ENCODE measurements around the gene CXorf65.
A peak's percentile ranks its signal among the peaks of the same experiment; 100 is the strongest.

The CXorf65 gene

GRCh38 chrX:71098951-71099506 lies 7.5 kb downstream of the CXorf65 start:
- Histone ChIP-seq H3K36me3 (ENCODE audit: insufficient read depth, low read length) (no peaks in the 10 kb centered on the region), H3K27me3 (ENCODE audit: insufficient read depth, low read length, poor library complexity) (no peaks in the 10 kb centered on the region), H3K4me2 (ENCODE audit: insufficient read depth, low read length) (peak overlapping the region; percentile 38; the same call in 1 of the 2 replicates), H3K4me1 (ENCODE audit: insufficient read depth, low read length) (peaks cover 56% of the 10 kb centered on the region), H3K4me3 (ENCODE audit: low read depth in 1 of 2, low read length in 2 of 2) (no peak overlapping the region), H3K9ac (ENCODE audit: low read depth, low read length) (peak overlapping the region; percentile 28; the same call in 1 of the 2 replicates), H4K20me1 (ENCODE audit: insufficient read depth, low read length) (no peaks in the 10 kb centered on the region), H3K79me2 (ENCODE audit: insufficient read depth, low read length) (peaks cover 9% of the 10 kb centered on the region), H3K9me3 (ENCODE audit: insufficient read depth, low read length, severe bottlenecking) (no peaks in the 10 kb centered on the region), H2AFZ (ENCODE audit: low read depth, low read length) (no peak overlapping the region), H3K27ac (ENCODE audit: low read length) (peak overlapping the region; percentile 74)
- TF ChIP-seq EZH2 (IDR thresholded peaks at IDR 0.05; ENCODE audit: borderline replicate concordance, low read depth, low read length, severe bottlenecking), result no peak
- TF ChIP-seq CTCF (IDR thresholded peaks at IDR 0.05; ENCODE audit: borderline replicate concordance, extremely low read depth, low read length, poor library complexity, severe bottlenecking), result no peak
- DNase-seq (no peak), ATAC-seq (ENCODE audit: insufficient read depth, low read depth) (no peak)

GRCh38 chrX:71098302-71098701 lies 8.2 kb downstream of the CXorf65 start:
- ATAC-seq (ENCODE audit: insufficient read depth, low read depth) (peak; percentile 39), DNase-seq (peak; percentile 78)
- no peak overlapping the region for H3K4me3 ChIP-seq (ENCODE audit: low read depth in 1 of 2, low read length in 2 of 2)

GRCh38 chrX:71096760-71097032 lies 9.8 kb downstream of the CXorf65 start:
- H3K27ac ChIP-seq (ENCODE audit: low read length), result no peak overlapping the region; the same call in 1 of the 2 replicates
- H3K4me1 ChIP-seq (ENCODE audit: insufficient read depth, low read length), result peaks cover 40% of the 10 kb centered on the region
- no peaks in the 10 kb centered on the region for H3K27me3 ChIP-seq (ENCODE audit: insufficient read depth, low read length, poor library complexity)
- no peaks in the 10 kb centered on the region for H3K36me3 ChIP-seq (ENCODE audit: insufficient read depth, low read length)
- no peaks in the 10 kb centered on the region for H3K9me3 ChIP-seq (ENCODE audit: insufficient read depth, low read length, severe bottlenecking)
- H3K4me2 ChIP-seq (ENCODE audit: insufficient read depth, low read length), result peak overlapping the region; percentile 76
- DNase-seq (no peak), ATAC-seq (ENCODE audit: insufficient read depth, low read depth) (no peak)
- peak overlapping the region; percentile 57 for H3K9ac ChIP-seq (ENCODE audit: low read depth, low read length)
- peaks cover 9% of the 10 kb centered on the region for H3K79me2 ChIP-seq (ENCODE audit: insufficient read depth, low read length)
- TF ChIP-seq CTCF (IDR thresholded peaks at IDR 0.05; ENCODE audit: borderline replicate concordance, extremely low read depth, low read length, poor library complexity, severe bottlenecking), result no peak
- TF ChIP-seq EZH2 (IDR thresholded peaks at IDR 0.05; ENCODE audit: borderline replicate concordance, low read depth, low read length, severe bottlenecking), result no peak
- H2AFZ ChIP-seq (ENCODE audit: low read depth, low read length), result 0 out of 2 replicates have a peak overlapping the region, but pooled peaks have one; percentile 63
- H3K4me3 ChIP-seq (ENCODE audit: low read depth in 1 of 2, low read length in 2 of 2), result peak overlapping the region; percentile 29 to 61; a peak in 3 of 4 replicates
- no peaks in the 10 kb centered on the region for H4K20me1 ChIP-seq (ENCODE audit: insufficient read depth, low read length)

More at GRCh38 chrX:71098302-71098701, 8.2 kb downstream of the CXorf65 start:
- H2AFZ ChIP-seq (ENCODE audit: low read depth, low read length), result no peak overlapping the region
- H4K20me1 ChIP-seq (ENCODE audit: insufficient read depth, low read length), result no peaks in the 10 kb centered on the region
- no peaks in the 10 kb centered on the region for H3K36me3 ChIP-seq (ENCODE audit: insufficient read depth, low read length)
- peaks cover 9% of the 10 kb centered on the region for H3K79me2 ChIP-seq (ENCODE audit: insufficient read depth, low read length)
- H3K4me2 ChIP-seq (ENCODE audit: insufficient read depth, low read length), result peak overlapping the region; percentile 38
- peak overlapping the region; percentile 74 for H3K27ac ChIP-seq (ENCODE audit: low read length)
- no peaks in the 10 kb centered on the region for H3K9me3 ChIP-seq (ENCODE audit: insufficient read depth, low read length, severe bottlenecking)
- peaks cover 48% of the 10 kb centered on the region for H3K4me1 ChIP-seq (ENCODE audit: insufficient read depth, low read length)
- peak overlapping the region; percentile 28; the same call in 1 of the 2 replicates for H3K9ac ChIP-seq (ENCODE audit: low read depth, low read length)
- TF ChIP-seq EZH2 (IDR thresholded peaks at IDR 0.05; ENCODE audit: borderline replicate concordance, low read depth, low read length, severe bottlenecking) (no peak), CTCF (IDR thresholded peaks at IDR 0.05; ENCODE audit: borderline replicate concordance, extremely low read depth, low read length, poor library complexity, severe bottlenecking) (peak; percentile 83)
- no peaks in the 10 kb centered on the region for H3K27me3 ChIP-seq (ENCODE audit: insufficient read depth, low read length, poor library complexity)

All from DND-41 (cell line).